OCI-LY7 (cell line): Measurements from ENCODE around the gene TM7SF2. TPM values are rescaled to one million over a fixed set of nuclear protein-coding genes. Genes with fewer than 3 reads are reported as not detected.

Source experiments
- BruUV-seq: library from RNA; stranded (reverse); fragments of 400-500 nt; replicated peaks from 2 replicates; lab custom pipeline; 2021; lab: Mats Ljungman, UMichigan
- CTCF ChIA-PET: fragments of 300-600 bp; sonication (Branson Sonifier 250); formaldehyde crosslinking; loops from one replicate; lab custom pipeline; 2022; ENCODE audit warnings: antibody characterized with exemption; ENCODE audit not compliant: unreplicated experiment; lab: Charles Lee
- POLR2A ChIA-PET: fragments of 300-600 bp; sonication (Branson Sonifier 250); formaldehyde crosslinking; loops from one replicate; lab custom pipeline; 2022; ENCODE audit warnings: antibody characterized with exemption; lab: Charles Lee
- DNase-seq: peaks from one replicate; pipeline ENCODE4 v3.0.0-alpha.2; 2015; ENCODE audit warnings: low spot score
- H2AFZ ChIP-seq: fragments of 200-600 bp; sonication (generic), shearing (Covaris generic); 2 replicates; pipeline ENCODE4 v1.6.1; 2014; ENCODE audit warnings: mild to moderate bottlenecking, antibody characterized with exemption, low read length, moderate library complexity
- H3K27ac ChIP-seq: fragments of 200-600 bp; sonication (generic); 2 replicates; pipeline ENCODE4 v1.5.1; 2014; ENCODE audit warnings: mixed run types, low read depth, mild to moderate bottlenecking, moderate library complexity, low read length, inconsistent platforms; ENCODE audit not compliant: poor library complexity, severe bottlenecking
- H3K36me3 ChIP-seq: fragments of 200-600 bp; sonication (generic); 2 replicates; pipeline ENCODE4 v1.6.1; 2014; ENCODE audit warnings: mild to moderate bottlenecking, antibody characterized with exemption, low read length, moderate library complexity, mixed read lengths; ENCODE audit not compliant: insufficient read depth
- H3K4me1 ChIP-seq: fragments of 200-600 bp; sonication (generic); 2 replicates; pipeline ENCODE4 v1.5.1; 2014; ENCODE audit warnings: mild to moderate bottlenecking, low read length; ENCODE audit not compliant: insufficient read depth, poor library complexity, severe bottlenecking
- H3K4me2 ChIP-seq: fragments of 200-600 bp; sonication (generic); 2 replicates; pipeline ENCODE4 v1.6.1; 2014; ENCODE audit warnings: mild to moderate bottlenecking, low read length
- H3K4me3 ChIP-seq: fragments of 200-600 bp; sonication (generic); 2 replicates; pipeline ENCODE4 v1.5.1; 2014; ENCODE audit warnings: mild to moderate bottlenecking, low read depth, low read length; ENCODE audit not compliant: poor library complexity, severe bottlenecking
- H3K79me2 ChIP-seq: fragments of 200-600 bp; sonication (generic); 2 replicates; pipeline ENCODE4 v1.6.1; 2016; ENCODE audit warnings: low read depth, mild to moderate bottlenecking, low read length, moderate library complexity, mixed read lengths; ENCODE audit not compliant: insufficient read depth
- H3K9me2 ChIP-seq: fragments of 200-600 bp; sonication (generic); 2 replicates; pipeline ENCODE4 v1.6.1; 2016; ENCODE audit warnings: mild to moderate bottlenecking, low read length, mixed read lengths; ENCODE audit not compliant: insufficient read depth
- H3K9me3 ChIP-seq: fragments of 200-600 bp; sonication (generic); 2 replicates; pipeline ENCODE4 v1.6.1; 2014; ENCODE audit warnings: mild to moderate bottlenecking, mixed run types, low read length, mixed read lengths
- H4K20me1 ChIP-seq: fragments of 200-600 bp; sonication (generic); 2 replicates; pipeline ENCODE4 v1.6.1; 2014; ENCODE audit warnings: mild to moderate bottlenecking, antibody characterized with exemption, low read length, moderate library complexity, mixed read lengths; ENCODE audit not compliant: insufficient read depth
- EZH2phosphoT487 ChIP-seq: fragments of 200-600 bp; sonication (generic); IDR thresholded peaks from 2 replicates; pipeline ENCODE4 v1.6.1; 2018; ENCODE audit warnings: low read depth, borderline replicate concordance, mild to moderate bottlenecking, mixed run types, antibody characterized with exemption, low read length, moderate library complexity, mixed read lengths
- intact Hi-C: fragments of 100-400 bp; cut with micrococcal nuclease; formaldehyde crosslinking; loops from one replicate; pipeline ENCODE4 v1.10.0; 2022; ENCODE audit not compliant: unreplicated experiment
- total RNA-seq, 2 experiments: library from RNA; depleted of rRNA in 1 of 2; stranded (reverse); fragments of >200 nt in 1 of 2; shearing (Covaris generic) in 1 of 2; gene quantifications; 2 replicates each; pipeline ENCODE4 v1.2.3, GENCODE V29; 2014 to 2022
- TF ChIP-seq, protein P1 (sequence below): fragments of 200-600 bp; sonication (generic); conservative IDR thresholded peaks from 2 replicates; pipeline ENCODE4 v1.5.1; 2014; ENCODE audit warnings: mild to moderate bottlenecking, antibody characterized with exemption, low read length, moderate library complexity, mixed read lengths

Gene TM7SF2
- total RNA-seq, 2 experiments from 2014 or later, result 25.8 to 54.1 TPM

DNA sequence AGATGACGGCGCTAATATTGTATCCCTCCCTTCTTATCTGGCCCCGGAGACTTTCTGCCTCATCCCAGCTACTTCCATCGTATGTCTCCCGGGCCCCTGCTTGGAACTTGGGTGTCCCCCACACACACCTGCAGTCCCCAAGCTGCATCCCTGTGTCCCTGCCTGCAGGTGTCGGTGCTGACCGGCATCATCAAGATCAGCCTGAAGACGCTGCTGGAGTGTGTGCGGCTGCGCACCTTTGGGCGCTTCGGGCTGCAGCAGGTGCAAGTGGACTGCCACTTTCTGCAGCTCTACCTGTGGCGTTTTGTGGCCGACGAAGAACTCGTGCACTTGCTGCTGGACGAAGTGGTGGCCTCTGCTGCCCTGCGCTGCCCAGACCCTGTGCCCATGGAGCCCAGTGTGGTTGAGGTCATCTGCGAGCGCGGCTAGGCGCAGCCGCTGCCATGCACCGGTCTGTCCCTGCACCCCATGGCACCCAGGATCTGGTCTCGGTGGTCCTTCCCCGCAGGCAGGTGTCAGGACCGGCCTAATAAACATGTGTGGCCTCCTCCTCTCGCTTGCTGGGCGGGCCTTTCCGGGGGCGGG lies 421 bp upstream of the TM7SF2 start:
- Histone ChIP-seq H3K27ac (peak overlapping the region; percentile 36), H3K9me2 (no peaks in the 10 kb centered on the region), H3K79me2 (peaks cover 4% of the 10 kb centered on the region; the same call in 1 of the 2 replicates), H4K20me1 (peaks cover 8% of the 10 kb centered on the region; the same call in 1 of the 2 replicates), H3K4me3 (peak overlapping the region; percentile 69), H2AFZ (no peak overlapping the region), H3K9me3 (no peaks in the 10 kb centered on the region), H3K36me3 (peaks cover 40% of the 10 kb centered on the region), H3K4me1 (peaks cover 49% of the 10 kb centered on the region), H3K4me2 (peak overlapping the region; percentile 91; the same call in 1 of the 2 replicates)
- intact Hi-C loops, result loop anchor here (1.0 to 10.0 kb wide), 4 partner anchors 98 to 336 kb away; partner anchors contain the start of genes CDC42EP2 and SF1
- POLR2A ChIA-PET, result interaction anchor here (1.0 to 2.2 kb wide), 4 partner anchors 13 to 386 kb away, joined by 3 to 14 read pairs (median 6); no protein-coding TSS in a partner anchor
- no TSS peak for BruUV-seq
- CTCF ChIA-PET, result interaction anchor here (0.9 kb wide), 2 partner anchors 11 to 101 kb away, joined by 4 read pairs; partner anchors contain the start of gene FAU
- TF ChIP-seq, protein P1, sequence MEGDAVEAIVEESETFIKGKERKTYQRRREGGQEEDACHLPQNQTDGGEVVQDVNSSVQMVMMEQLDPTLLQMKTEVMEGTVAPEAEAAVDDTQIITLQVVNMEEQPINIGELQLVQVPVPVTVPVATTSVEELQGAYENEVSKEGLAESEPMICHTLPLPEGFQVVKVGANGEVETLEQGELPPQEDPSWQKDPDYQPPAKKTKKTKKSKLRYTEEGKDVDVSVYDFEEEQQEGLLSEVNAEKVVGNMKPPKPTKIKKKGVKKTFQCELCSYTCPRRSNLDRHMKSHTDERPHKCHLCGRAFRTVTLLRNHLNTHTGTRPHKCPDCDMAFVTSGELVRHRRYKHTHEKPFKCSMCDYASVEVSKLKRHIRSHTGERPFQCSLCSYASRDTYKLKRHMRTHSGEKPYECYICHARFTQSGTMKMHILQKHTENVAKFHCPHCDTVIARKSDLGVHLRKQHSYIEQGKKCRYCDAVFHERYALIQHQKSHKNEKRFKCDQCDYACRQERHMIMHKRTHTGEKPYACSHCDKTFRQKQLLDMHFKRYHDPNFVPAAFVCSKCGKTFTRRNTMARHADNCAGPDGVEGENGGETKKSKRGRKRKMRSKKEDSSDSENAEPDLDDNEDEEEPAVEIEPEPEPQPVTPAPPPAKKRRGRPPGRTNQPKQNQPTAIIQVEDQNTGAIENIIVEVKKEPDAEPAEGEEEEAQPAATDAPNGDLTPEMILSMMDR, result no peak
- no peak for TF ChIP-seq EZH2phosphoT487
- no peak for DNase-seq

DNA sequence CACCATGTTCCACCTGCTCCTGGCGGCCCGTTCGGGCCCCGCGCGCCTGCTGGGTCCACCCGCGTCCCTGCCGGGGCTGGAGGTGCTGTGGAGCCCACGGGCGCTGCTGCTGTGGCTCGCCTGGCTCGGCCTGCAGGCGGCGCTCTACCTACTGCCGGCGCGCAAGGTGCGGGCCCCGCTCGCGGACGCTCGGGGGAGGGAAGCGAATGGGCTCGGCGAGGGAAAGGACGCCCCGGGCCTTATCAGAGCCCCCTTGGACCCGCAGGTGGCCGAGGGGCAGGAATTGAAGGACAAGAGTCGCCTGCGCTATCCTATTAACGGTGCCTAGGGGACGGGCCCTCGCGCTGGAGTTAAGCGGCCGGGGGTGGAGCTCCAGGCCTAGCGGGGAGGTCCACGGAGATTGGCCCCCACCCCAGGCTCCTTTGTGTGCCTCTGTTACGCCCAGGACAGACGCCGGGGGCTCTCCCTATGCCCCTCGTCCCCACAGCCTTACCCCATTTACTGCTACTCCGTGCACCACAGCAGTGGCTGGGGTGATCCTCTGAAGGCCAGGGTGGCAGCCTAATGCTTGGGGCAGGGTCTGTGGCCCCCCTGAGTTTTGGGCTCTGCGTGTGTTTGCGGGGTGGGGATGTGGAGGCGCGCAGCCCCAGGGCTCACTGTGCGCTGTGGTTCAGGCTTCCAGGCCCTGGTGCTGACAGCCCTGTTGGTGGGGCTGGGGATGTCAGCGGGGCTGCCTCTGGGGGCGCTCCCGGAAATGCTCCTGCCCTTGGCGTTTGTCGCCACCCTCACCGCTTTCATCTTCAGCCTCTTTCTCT lies 1.1 kb downstream of the TM7SF2 start:
- peak; percentile 80 for DNase-seq
- Histone ChIP-seq H3K4me3 (peak overlapping the region; percentile 69), H3K9me2 (no peaks in the 10 kb centered on the region), H3K4me2 (peak overlapping the region; percentile 91), H3K36me3 (peaks cover 49% of the 10 kb centered on the region), H2AFZ (peak overlapping the region; percentile 49; the same call in 1 of the 2 replicates), H3K27ac (peak overlapping the region; percentile 73), H3K9me3 (no peaks in the 10 kb centered on the region), H3K4me1 (peaks cover 55% of the 10 kb centered on the region), H3K79me2 (peaks cover 13% of the 10 kb centered on the region), H4K20me1 (peaks cover 8% of the 10 kb centered on the region; the same call in 1 of the 2 replicates)
- intact Hi-C loops, result loop anchor here (10.0 kb wide), 1 partner anchor 338 kb away; the partner anchor contains the start of gene SF1
- no TSS peak for BruUV-seq
- TF ChIP-seq, protein P1, result peak; percentile 90
- no peak for TF ChIP-seq EZH2phosphoT487
- CTCF ChIA-PET, result interaction anchor here (0.9 to 1.7 kb wide), 2 partner anchors 9 to 261 kb away, joined by 3 to 4 read pairs; partner anchors contain the start of gene FAU
- POLR2A ChIA-PET, result interaction anchor here (1.0 to 2.1 kb wide), 4 partner anchors 19 to 385 kb away, joined by 3 to 10 read pairs (median 4); no protein-coding TSS in a partner anchor
